ENCODE measurements around the gene SLC7A5. TPM values are rescaled to one million over a fixed set of nuclear protein-coding genes. Genes with fewer than 3 reads are reported as not detected.
A peak's percentile ranks its signal among the peaks of the same experiment; 100 is the strongest.
"Not testable (repeated sequence)": the region's sequence is repeated elsewhere in the genome, so short reads cannot be mapped to it uniquely, and the experiment has no call there.

The SLC7A5 gene
- total RNA-seq, 1 donor: 42.8 TPM

- no peak for DNase-seq (ENCODE audit: low read depth)
- no peak overlapping the region for H3K4me3 ChIP-seq (ENCODE audit: low read depth, low read length)
Observed at GRCh38 chr16:87897521-87898505, 28.5 kb upstream of the SLC7A5 start.

GRCh38 chr16:87896924-87897520 lies 27.7 kb upstream of the SLC7A5 start:
- not testable (repeated sequence) for H3K4me3 ChIP-seq (ENCODE audit: low read depth, low read length); DNase-seq (ENCODE audit: low read depth)

More at GRCh38 chr16:87897521-87898505, 28.5 kb upstream of the SLC7A5 start:
- no peak for TF ChIP-seq CTCF (IDR thresholded peaks at IDR 0.05; ENCODE audit: insufficient read depth, low read length)

- DNase-seq (ENCODE audit: low read depth); H3K4me3 ChIP-seq (ENCODE audit: low read depth, low read length): not testable (repeated sequence)
Observed at GRCh38 chr16:87896176-87896890, 27.0 kb upstream of the SLC7A5 start.

- H3K4me3 ChIP-seq (ENCODE audit: low read depth, low read length): no peak overlapping the region
- no peak for TF ChIP-seq CTCF (IDR thresholded peaks at IDR 0.05; ENCODE audit: insufficient read depth, low read length)
- no peak for DNase-seq (ENCODE audit: low read depth)
Observed at GRCh38 chr16:87895641-87896141, 26.4 kb upstream of the SLC7A5 start.

- DNase-seq (ENCODE audit: low read depth): peak; percentile 22
- not testable (repeated sequence) for H3K4me3 ChIP-seq (ENCODE audit: low read depth, low read length)
Observed at GRCh38 chr16:87894005-87894404, 24.7 kb upstream of the SLC7A5 start.

GRCh38 chr16:87891764-87892163 lies 22.5 kb upstream of the SLC7A5 start:
- DNase-seq (ENCODE audit: low read depth): no peak
- no peak for TF ChIP-seq CTCF (IDR thresholded peaks at IDR 0.05; ENCODE audit: insufficient read depth, low read length)
- no peak overlapping the region for H3K4me3 ChIP-seq (ENCODE audit: low read depth, low read length)

GRCh38 chr16:87889762-87890161 lies 20.5 kb upstream of the SLC7A5 start:
- not testable (repeated sequence) for H3K4me3 ChIP-seq (ENCODE audit: low read depth, low read length); DNase-seq (ENCODE audit: low read depth)

GRCh38 chr16:87888346-87888745 lies 19.0 kb upstream of the SLC7A5 start:
- not testable (repeated sequence) for DNase-seq (ENCODE audit: low read depth)

GRCh38 chr16:87887931-87888330 lies 18.6 kb upstream of the SLC7A5 start:
- DNase-seq (ENCODE audit: low read depth); H3K4me3 ChIP-seq (ENCODE audit: low read depth, low read length): not testable (repeated sequence)

More at GRCh38 chr16:87888346-87888745, 19.0 kb upstream of the SLC7A5 start:
- H3K4me3 ChIP-seq (ENCODE audit: low read depth, low read length): not testable (repeated sequence)

GRCh38 chr16:87885371-87885967 lies 16.2 kb upstream of the SLC7A5 start:
- not testable (repeated sequence) for H3K4me3 ChIP-seq (ENCODE audit: low read depth, low read length); DNase-seq (ENCODE audit: low read depth)

Measured in fibroblast of the aortic adventitia (primary cell).